Right lobe of liver (tissue), 6 donors: ENCODE measurements around the gene ITPR1. TPM values are rescaled to one million over a fixed set of nuclear protein-coding genes. Genes with fewer than 3 reads are reported as not detected.

Source experiments
- ATAC-seq, 4 donors: fragments of 200-7000 bp; cut with Tn5 transposase; one replicate each; pipeline ENCODE4 v1.9.1; 2020; ENCODE audit warnings: mild to moderate bottlenecking in 4 of 4, moderate library complexity in 4 of 4
- DNase-seq, 3 donors: peaks; one replicate each; pipeline ENCODE4 v3.0.0-alpha.2; 2020
- H3K27ac ChIP-seq, 3 donors: fragments of 200-600 bp; one replicate each; pipeline ENCODE4 v1.8.0; 2022
- H3K27me3 ChIP-seq, 2 donors: fragments of 200-600 bp; one replicate each; pipeline ENCODE4 v1.8.0; 2022
- H3K36me3 ChIP-seq, 4 donors: fragments of 200-600 bp; sonication (generic) in 1 of 4; one replicate each; pipeline versions ENCODE4 v1.5.1 to v1.8.0; 2017 to 2022; ENCODE audit warnings: control low read depth in 1 of 4
- H3K4me1 ChIP-seq, 4 donors: fragments of 200-600 bp; sonication (generic) in 1 of 4; one replicate each; pipeline versions ENCODE4 v1.5.1 to v1.8.0; 2017 to 2022; ENCODE audit warnings: control low read depth in 1 of 4
- H3K4me3 ChIP-seq, 3 donors: fragments of 200-600 bp; one replicate each; pipeline ENCODE4 v1.8.0; 2022
- H3K9me3 ChIP-seq, 4 donors: fragments of 200-600 bp; sonication (generic) in 1 of 4; one replicate each; pipeline versions ENCODE4 v1.5.1 to v1.8.0; 2017 to 2022; ENCODE audit warnings: control low read depth in 1 of 4
- POLR2A ChIP-seq: fragments of 450-650 bp; IDR thresholded peaks from one replicate; pipeline ENCODE4 v1.6.1; 2017; ENCODE audit warnings: antibody characterized with exemption, mild to moderate bottlenecking
- WGBS: methylation state at CpG from one replicate; pipeline ENCODE4 v1.1.6; 2018; ENCODE audit warnings: low coverage, low lambda C conversion rate; ENCODE audit not compliant: insufficient coverage; ENCODE audit errors: missing lambda C conversion rate; 5-methylcytosine and 5-hydroxymethylcytosine counted together
- intact Hi-C, 2 donors: fragments of 100-400 bp; cut with DNase I; formaldehyde crosslinking; loops; one replicate each; pipeline versions ENCODE4 v1.11.2 to v1.14.1; 2022
- total RNA-seq, 6 experiments: library from RNA; depleted of rRNA in 2 of 6; stranded (reverse); fragments of >200 nt in 2 of 6; fragmentation: NEBNext Ultra II Directional in 3 of 6; extraction: Animal tissue kit (Norgen Biotek cat#: 25700) in 3 of 6; gene quantifications; one replicate each; pipeline versions ENCODE4 v1.1.0 to v1.2.4, GENCODE V29; 2016 to 2023
- TF ChIP-seq, protein P1 (sequence below), 4 donors: fragments of 200-600 bp in 3 of 4; fragments of 450-650 bp in 1 of 4; IDR thresholded peaks; one replicate each; pipeline versions ENCODE4 v1.5.1 to v1.8.0; 2016 to 2022; ENCODE audit warnings: antibody characterized with exemption in 4 of 4, mild to moderate bottlenecking in 2 of 4
- donor health status: DM: no; HTN: yes; CAD: no.
- donor health status: DM: no; HTN: no; CAD: no.
- donor health status: DM: no; HTN: no; CAD: no.
- donor health status: DM: no; HTN: yes; CAD: no.
- donor health status: DM: no; HTN: yes; CAD: no.

The ITPR1 gene
- total RNA-seq, 6 experiments from 2014 or later = 6.5 to 16.2 (median 11.5) TPM

DNA sequence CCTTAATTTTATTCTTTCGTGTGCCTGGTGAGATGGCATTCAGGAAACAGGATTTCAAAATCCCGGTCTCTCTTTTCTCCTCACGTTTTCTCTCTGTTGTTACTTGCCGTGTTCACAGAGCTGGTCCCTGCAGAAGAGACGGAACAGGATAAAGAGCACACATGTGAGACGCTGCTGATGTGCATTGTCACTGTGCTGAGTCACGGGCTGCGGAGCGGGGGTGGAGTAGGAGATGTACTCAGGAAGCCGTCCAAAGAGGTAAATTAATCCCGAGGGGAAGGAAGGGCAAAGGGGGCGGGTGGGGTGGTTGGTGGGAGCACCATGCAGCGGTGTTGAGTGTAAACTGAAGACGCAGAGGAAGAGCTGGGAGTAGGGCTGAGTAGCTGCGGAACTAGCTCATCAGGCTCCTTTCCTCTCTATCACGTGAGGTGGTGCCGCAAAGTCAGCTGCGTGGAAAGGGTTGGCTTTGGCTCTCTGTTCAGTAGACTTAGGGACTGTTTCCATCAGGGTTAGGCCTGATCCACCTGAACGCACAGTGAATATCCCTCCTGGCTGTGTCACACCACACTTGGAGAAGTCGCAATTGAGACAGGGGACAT lies 321.3 kb downstream of the ITPR1 start:
- no peak for TF ChIP-seq POLR2A
- TF ChIP-seq, protein P1, sequence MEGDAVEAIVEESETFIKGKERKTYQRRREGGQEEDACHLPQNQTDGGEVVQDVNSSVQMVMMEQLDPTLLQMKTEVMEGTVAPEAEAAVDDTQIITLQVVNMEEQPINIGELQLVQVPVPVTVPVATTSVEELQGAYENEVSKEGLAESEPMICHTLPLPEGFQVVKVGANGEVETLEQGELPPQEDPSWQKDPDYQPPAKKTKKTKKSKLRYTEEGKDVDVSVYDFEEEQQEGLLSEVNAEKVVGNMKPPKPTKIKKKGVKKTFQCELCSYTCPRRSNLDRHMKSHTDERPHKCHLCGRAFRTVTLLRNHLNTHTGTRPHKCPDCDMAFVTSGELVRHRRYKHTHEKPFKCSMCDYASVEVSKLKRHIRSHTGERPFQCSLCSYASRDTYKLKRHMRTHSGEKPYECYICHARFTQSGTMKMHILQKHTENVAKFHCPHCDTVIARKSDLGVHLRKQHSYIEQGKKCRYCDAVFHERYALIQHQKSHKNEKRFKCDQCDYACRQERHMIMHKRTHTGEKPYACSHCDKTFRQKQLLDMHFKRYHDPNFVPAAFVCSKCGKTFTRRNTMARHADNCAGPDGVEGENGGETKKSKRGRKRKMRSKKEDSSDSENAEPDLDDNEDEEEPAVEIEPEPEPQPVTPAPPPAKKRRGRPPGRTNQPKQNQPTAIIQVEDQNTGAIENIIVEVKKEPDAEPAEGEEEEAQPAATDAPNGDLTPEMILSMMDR (IDR thresholded peaks at IDR 0.05) = no peak
- DNase-seq = peak; percentile 57 to 66 (median 63)
- H3K27me3 ChIP-seq = no peaks in the 10 kb centered on the region
- peaks cover 0 to 2% (median 0%) of the 10 kb centered on the region in 4 donors for H3K36me3 ChIP-seq
- no peak overlapping the region for H3K4me3 ChIP-seq
- H3K9me3 ChIP-seq = no peaks in the 10 kb centered on the region
- 64% methylated on average over 14 of the region's 20 CpGs for WGBS
- no peak overlapping the region for H3K27ac ChIP-seq
- peak; percentile 81 to 87 (median 85) for ATAC-seq
- intact Hi-C loops = no loop called here
- H3K4me1 ChIP-seq = no peaks in the 10 kb centered on the region

DNA sequence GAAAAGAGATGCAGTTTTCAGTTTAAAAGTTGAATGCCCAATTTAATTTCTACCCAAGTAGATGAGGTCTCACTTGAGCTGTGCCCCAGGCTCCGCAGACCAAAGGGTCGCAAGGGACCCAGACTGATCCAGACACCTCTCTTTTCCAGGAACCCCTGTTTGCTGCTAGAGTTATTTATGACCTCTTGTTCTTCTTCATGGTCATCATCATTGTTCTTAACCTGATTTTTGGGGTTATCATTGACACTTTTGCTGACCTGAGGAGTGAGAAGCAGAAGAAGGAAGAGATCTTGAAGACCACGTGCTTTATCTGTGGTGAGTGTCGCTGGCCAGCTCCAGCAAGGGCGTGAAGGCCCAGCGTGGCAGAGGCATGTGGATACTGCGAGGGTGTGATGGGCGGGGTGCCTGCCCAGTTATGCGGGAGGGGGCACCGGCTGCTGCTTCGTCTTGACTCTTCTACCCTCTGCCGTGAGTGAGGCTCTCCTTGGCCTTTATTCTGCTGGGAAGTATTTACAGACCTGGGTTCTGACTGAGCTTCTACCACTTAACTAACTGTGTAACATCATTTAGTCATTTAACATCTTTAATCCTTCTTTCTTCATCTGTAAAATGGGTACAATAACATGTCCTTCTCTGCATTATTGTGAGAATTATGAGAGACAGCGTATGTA lies 321.9 kb downstream of the ITPR1 start:
- H3K27me3 ChIP-seq = no peaks in the 10 kb centered on the region
- ATAC-seq (no peak), DNase-seq (no peak)
- peaks cover 0 to 2% (median 0%) of the 10 kb centered on the region in 4 donors for H3K36me3 ChIP-seq
- no peaks in the 10 kb centered on the region for H3K4me1 ChIP-seq
- H3K27ac ChIP-seq = no peak overlapping the region
- TF ChIP-seq, protein P1 (IDR thresholded peaks at IDR 0.05) = no peak
- TF ChIP-seq POLR2A = no peak
- H3K9me3 ChIP-seq = no peaks in the 10 kb centered on the region
- no peak overlapping the region for H3K4me3 ChIP-seq
- WGBS = 96% methylated on average over 13 of the region's 13 CpGs
- intact Hi-C loops = no loop called here

DNA sequence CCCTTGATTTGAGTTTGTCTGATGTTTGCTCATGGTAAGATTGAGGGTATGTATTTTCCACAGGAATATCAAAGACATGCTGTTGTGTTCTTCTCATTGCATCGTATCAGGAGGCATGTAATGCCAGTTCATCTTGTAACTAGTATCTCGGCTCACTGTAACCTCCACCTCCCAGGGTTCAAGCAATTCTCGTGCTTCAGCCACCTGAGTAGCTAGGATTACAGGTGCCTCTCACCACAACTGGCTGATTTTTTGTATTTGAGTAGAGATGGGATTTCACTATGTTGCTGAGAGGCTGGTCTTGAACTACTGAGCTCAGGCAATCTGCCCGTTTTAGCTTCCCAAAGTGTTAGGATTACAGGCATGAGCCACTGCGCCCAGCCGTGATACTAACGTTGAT lies 323.2 kb downstream of the ITPR1 start:
- TF ChIP-seq, protein P1 (IDR thresholded peaks at IDR 0.05) = no peak
- intact Hi-C loops = no loop called here

DNA sequence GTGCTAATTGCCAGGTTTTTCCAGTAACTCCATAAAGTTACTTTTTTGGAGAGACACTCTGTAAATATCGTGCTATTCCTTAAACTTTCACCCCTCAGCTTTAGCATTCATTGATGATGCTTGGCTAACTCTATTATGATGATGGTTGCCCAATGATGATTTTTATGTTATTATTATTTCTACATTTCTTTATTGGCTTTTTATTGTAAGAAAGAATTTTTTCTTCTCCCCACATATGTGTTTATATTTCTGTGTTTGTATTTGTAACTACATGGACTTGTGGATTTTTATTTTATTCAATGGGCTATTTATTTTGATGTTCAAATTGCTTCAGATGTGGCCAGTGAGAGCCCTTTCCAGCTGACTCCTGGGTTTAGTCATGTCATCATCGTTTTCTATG lies 323.6 kb downstream of the ITPR1 start:
- H3K27me3 ChIP-seq = no peaks in the 10 kb centered on the region
- intact Hi-C loops = no loop called here
- no peaks in the 10 kb centered on the region for H3K9me3 ChIP-seq
- no peak for ATAC-seq
- H3K27ac ChIP-seq = no peak overlapping the region
- DNase-seq = no peak
- TF ChIP-seq, protein P1 (IDR thresholded peaks at IDR 0.05) = no peak
- TF ChIP-seq POLR2A = no peak
- 66% methylated on average over 2 of the region's 2 CpGs for WGBS
- H3K4me3 ChIP-seq = no peak overlapping the region
- H3K36me3 ChIP-seq = peaks cover 0 to 2% (median 0%) of the 10 kb centered on the region in 4 donors
- no peaks in the 10 kb centered on the region for H3K4me1 ChIP-seq

More for the DNA sequence above, 323.2 kb downstream of the ITPR1 start:
- Histone ChIP-seq H3K36me3 (peaks cover 0 to 2% (median 0%) of the 10 kb centered on the region in 4 donors), H3K9me3 (no peaks in the 10 kb centered on the region), H3K4me1 (no peaks in the 10 kb centered on the region), H3K27ac (no peak overlapping the region), H3K4me3 (no peak overlapping the region), H3K27me3 (no peaks in the 10 kb centered on the region)
- WGBS = 100% methylated on average over 3 of the region's 7 CpGs
- ATAC-seq (no peak), DNase-seq (no peak)
